Measurements from ENCODE around the gene UNC80. TPM values are rescaled to one million over a fixed set of nuclear protein-coding genes. Genes with fewer than 3 reads are reported as not detected.

UNC80 gene
- total and polyA plus RNA-seq, 2 donors (not counting 3 experiments of a cell fraction or from before 2014, with no cell fraction given), result not detected

- POLR2A ChIA-PET, result no interaction called here
- Histone ChIP-seq H2AFZ (ENCODE audit: low read depth, low read length) (no peak overlapping the region), H3K4me2 (ENCODE audit: insufficient read depth, low read length) (no peak overlapping the region), H3K9me1 (replicated peaks; ENCODE audit: control insufficient read depth, extremely low read depth, insufficient read depth, low read length) (no peaks in the 10 kb centered on the region), H3K27ac (ENCODE audit: insufficient read depth, low read depth, low read length) (no peak overlapping the region), H3K9me3 (replicated peaks; ENCODE audit: control insufficient read depth, insufficient read depth, low read length) (no peaks in the 10 kb centered on the region), H3K36me3 (ENCODE audit: control insufficient read depth in 2 of 2, extremely low read depth in 1 of 2, insufficient read depth in 2 of 2, low read length in 2 of 2) (no peaks in the 10 kb centered on the region), H3K9ac (replicated peaks; ENCODE audit: extremely low read depth, insufficient read depth, low read length) (no peak overlapping the region), H3K79me2 (ENCODE audit: control insufficient read depth, insufficient read depth, low read length) (no peaks in the 10 kb centered on the region), H4K20me1 (replicated peaks; ENCODE audit: control insufficient read depth, extremely low read depth, insufficient read depth, low read length) (no peaks in the 10 kb centered on the region), H3K4me1 (ENCODE audit: control insufficient read depth, extremely low read depth, insufficient read depth, low read length) (no peaks in the 10 kb centered on the region), H3K4me3 (replicated peaks in 1 of 3; ENCODE audit: insufficient read depth in 1 of 3, low read depth in 1 of 3, low read length in 3 of 3) (no peak overlapping the region), H3K27me3 (ENCODE audit: control insufficient read depth in 2 of 2, insufficient read depth in 2 of 2, low read length in 2 of 2) (no peaks in the 10 kb centered on the region)
- dilution Hi-C loops (cut with MboI; ENCODE audit: extremely low pct_ligation_motif_present, low sequenced_read_pairs) (no loop called here), intact Hi-C loops (cut with micrococcal nuclease) (no loop called here)
- CTCF ChIA-PET, result no interaction called here
- FAIRE-seq (no peak), DNase-seq (ENCODE audit: low read depth, low spot score) (no peak)
- no TSS peak for BruUV-seq (replicated peaks)
- TF ChIP-seq, protein P1, sequence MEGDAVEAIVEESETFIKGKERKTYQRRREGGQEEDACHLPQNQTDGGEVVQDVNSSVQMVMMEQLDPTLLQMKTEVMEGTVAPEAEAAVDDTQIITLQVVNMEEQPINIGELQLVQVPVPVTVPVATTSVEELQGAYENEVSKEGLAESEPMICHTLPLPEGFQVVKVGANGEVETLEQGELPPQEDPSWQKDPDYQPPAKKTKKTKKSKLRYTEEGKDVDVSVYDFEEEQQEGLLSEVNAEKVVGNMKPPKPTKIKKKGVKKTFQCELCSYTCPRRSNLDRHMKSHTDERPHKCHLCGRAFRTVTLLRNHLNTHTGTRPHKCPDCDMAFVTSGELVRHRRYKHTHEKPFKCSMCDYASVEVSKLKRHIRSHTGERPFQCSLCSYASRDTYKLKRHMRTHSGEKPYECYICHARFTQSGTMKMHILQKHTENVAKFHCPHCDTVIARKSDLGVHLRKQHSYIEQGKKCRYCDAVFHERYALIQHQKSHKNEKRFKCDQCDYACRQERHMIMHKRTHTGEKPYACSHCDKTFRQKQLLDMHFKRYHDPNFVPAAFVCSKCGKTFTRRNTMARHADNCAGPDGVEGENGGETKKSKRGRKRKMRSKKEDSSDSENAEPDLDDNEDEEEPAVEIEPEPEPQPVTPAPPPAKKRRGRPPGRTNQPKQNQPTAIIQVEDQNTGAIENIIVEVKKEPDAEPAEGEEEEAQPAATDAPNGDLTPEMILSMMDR (IDR thresholded peaks at IDR 0.05; ENCODE audit: extremely low read depth in 1 of 2, insufficient read depth in 1 of 2, low read depth in 1 of 2, low read length in 2 of 2), result no peak
- TF ChIP-seq MYC (IDR thresholded peaks at IDR 0.05; ENCODE audit: low read depth, low read length) (no peak), EZH2 (IDR thresholded peaks at IDR 0.05; ENCODE audit: borderline replicate concordance, low read depth, low read length, severe bottlenecking) (no peak), MAX (IDR thresholded peaks at IDR 0.05; ENCODE audit: insufficient read depth, insufficient read length) (no peak), JUN (IDR thresholded peaks at IDR 0.05; ENCODE audit: borderline replicate concordance, insufficient read depth, insufficient read length, low read depth) (no peak), POLR2A (IDR thresholded peaks at IDR 0.05; ENCODE audit: low read depth, low read length) (no peak), FOS (IDR thresholded peaks at IDR 0.05; ENCODE audit: borderline replicate concordance, insufficient read depth, low read length) (no peak), GATA2 (IDR thresholded peaks at IDR 0.05; ENCODE audit: insufficient read depth, insufficient read length, low read depth, low read length) (no peak), POLR2AphosphoS5 (IDR thresholded peaks at IDR 0.05; ENCODE audit: insufficient read depth, low read depth, low read length) (no peak)
Measured at GRCh38 chr2:209875270-209875669, 103.6 kb downstream of the UNC80 start.

Measured in endothelial cell of umbilical vein (primary cell).